GM19463 (cell line): ENCODE results near the gene C13orf46.

ENCODE experiments used
- ATAC-seq: cut with Tn5 transposase; IDR thresholded peaks from one replicate; pipeline ENCODE4 v1.9.1; 2021; ENCODE audit warnings: mild to moderate bottlenecking, moderate library complexity; ENCODE audit not compliant: unreplicated experiment

C13orf46 gene

GRCh38 chr13:114010401-114011101, 36.7 kb upstream of the C13orf46 start:
- ATAC-seq, result no peak

- ATAC-seq, result no peak
Observed at GRCh38 chr13:114009590-114010400, 35.9 kb upstream of the C13orf46 start.

- no peak for ATAC-seq
Observed at GRCh38 chr13:114008964-114009589, 35.2 kb upstream of the C13orf46 start.

GRCh38 chr13:114007566-114007965, 33.7 kb upstream of the C13orf46 start:
- ATAC-seq, result no peak

- ATAC-seq, result no peak
Observed at GRCh38 chr13:114005206-114005724, 31.4 kb upstream of the C13orf46 start.

GRCh38 chr13:114004420-114005205, 30.7 kb upstream of the C13orf46 start:
- ATAC-seq, result no peak

- ATAC-seq, result no peak
Observed at GRCh38 chr13:114002771-114003321, 29.0 kb upstream of the C13orf46 start.

GRCh38 chr13:114002009-114002544, 28.2 kb upstream of the C13orf46 start:
- ATAC-seq, result no peak

GRCh38 chr13:114001331-114002008, 27.6 kb upstream of the C13orf46 start:
- no peak for ATAC-seq

GRCh38 chr13:114000151-114001040, 26.5 kb upstream of the C13orf46 start:
- ATAC-seq, result no peak

GRCh38 chr13:113999618-113999910, 25.7 kb upstream of the C13orf46 start:
- no peak for ATAC-seq

GRCh38 chr13:113998781-113999617, 25.1 kb upstream of the C13orf46 start:
- ATAC-seq, result no peak

- no peak for ATAC-seq
Observed at GRCh38 chr13:113997845-113998751, 24.2 kb upstream of the C13orf46 start.

- no peak for ATAC-seq
Observed at GRCh38 chr13:113996912-113997745, 23.3 kb upstream of the C13orf46 start.

- ATAC-seq, result no peak
Observed at GRCh38 chr13:113996081-113996911, 22.4 kb upstream of the C13orf46 start.
